ENCODE data around the gene MAP3K21. TPM values are rescaled to one million over a fixed set of nuclear protein-coding genes. Genes with fewer than 3 reads are reported as not detected.

MAP3K21 gene
- total RNA-seq, result 1 to 10 TPM; 2.7 to 4.2 TPM

DNA sequence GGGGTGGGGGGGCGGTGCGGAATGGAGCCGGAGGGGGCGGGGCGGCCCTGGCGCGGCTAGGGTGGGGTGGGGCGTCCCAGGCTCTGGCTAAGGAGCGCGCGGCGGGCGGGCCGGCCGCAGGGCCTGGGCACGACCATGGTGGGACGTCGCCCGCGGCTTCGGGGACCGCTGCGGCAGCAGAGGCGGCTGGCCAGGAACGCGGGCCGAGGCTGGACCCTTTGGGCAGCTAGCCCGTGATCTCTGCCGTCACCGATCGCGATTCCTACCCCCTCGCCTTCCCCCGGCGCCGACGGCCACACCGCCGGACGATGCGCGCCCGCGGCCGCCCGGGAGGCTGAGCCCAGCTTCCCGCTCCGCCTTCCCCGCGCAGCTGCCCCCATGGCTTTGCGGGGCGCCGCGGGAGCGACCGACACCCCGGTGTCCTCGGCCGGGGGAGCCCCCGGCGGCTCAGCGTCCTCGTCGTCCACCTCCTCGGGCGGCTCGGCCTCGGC lies at the start of gene MAP3K21:
TSS of gene MAP3K21 (plus strand) at position 74 of the 491 bp plus-strand sequence. CDS start at position 379, 305 bp downstream.
- Mint-ChIP-seq H3K36me3 (no peaks in the 10 kb centered on the region), H3K27ac (no peak within 1 kb of the TSS), H3K9me3 (no peaks in the 10 kb centered on the region)
- ATAC-seq (peak; percentile 65 to 69), DNase-seq (ENCODE audit: low spot score in 2 of 2) (peak in 1 of 2 donors; percentile 70)

DNA sequence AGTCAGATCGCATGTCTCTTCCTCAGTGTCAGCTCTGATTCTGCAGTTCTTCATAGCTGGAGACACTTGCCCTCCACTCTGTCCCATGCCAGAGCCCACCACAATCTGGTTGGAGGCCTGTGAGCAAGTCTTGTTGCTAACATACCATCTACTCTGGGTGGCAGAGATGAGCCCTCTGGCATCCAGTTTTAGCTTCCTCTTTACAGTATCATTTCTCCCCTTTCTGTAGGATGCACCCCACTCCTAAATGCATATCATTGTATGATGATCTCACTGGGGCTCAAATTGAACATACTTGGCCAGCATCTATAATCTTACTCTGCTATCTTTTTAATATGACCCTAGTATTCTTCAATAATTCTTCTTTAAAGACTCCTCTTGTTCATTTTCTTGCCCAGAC lies 48.9 kb upstream of the MAP3K21 start:
- Mint-ChIP-seq H3K36me3 (peaks cover 8 to 19% of the 10 kb centered on the region in 2 donors), H3K9me3 (no peaks in the 10 kb centered on the region), H3K27ac (peak overlapping the region in 1 of 2 donors; percentile 18)
- DNase-seq (ENCODE audit: low spot score in 2 of 2), result no peak
- no peak for ATAC-seq

DNA sequence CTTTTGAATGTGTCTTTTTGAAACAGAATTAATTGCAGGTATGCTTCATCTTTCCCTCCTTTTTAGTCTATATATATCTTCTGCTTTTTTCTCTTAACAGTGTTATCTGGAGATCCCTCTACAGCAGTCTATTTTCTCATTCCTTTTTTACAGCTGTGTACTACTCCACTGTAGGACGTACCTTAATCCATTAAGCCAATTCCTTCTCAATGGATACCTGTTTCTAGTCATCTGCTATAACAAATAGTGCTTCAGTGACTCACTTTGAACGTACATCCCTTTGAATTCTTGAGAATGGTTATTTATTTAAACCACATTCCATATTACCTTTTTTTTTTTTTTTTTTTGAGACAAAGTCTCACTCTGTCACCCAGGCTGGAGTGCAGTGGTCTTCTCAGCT lies 47.6 kb upstream of the MAP3K21 start:
- no peak for DNase-seq (ENCODE audit: low spot score in 2 of 2)
- ATAC-seq, result no peak
- H3K9me3 Mint-ChIP-seq, result no peaks in the 10 kb centered on the region
- H3K36me3 Mint-ChIP-seq, result peaks cover 0 to 11% of the 10 kb centered on the region in 2 donors
- H3K27ac Mint-ChIP-seq, result no peak overlapping the region

DNA sequence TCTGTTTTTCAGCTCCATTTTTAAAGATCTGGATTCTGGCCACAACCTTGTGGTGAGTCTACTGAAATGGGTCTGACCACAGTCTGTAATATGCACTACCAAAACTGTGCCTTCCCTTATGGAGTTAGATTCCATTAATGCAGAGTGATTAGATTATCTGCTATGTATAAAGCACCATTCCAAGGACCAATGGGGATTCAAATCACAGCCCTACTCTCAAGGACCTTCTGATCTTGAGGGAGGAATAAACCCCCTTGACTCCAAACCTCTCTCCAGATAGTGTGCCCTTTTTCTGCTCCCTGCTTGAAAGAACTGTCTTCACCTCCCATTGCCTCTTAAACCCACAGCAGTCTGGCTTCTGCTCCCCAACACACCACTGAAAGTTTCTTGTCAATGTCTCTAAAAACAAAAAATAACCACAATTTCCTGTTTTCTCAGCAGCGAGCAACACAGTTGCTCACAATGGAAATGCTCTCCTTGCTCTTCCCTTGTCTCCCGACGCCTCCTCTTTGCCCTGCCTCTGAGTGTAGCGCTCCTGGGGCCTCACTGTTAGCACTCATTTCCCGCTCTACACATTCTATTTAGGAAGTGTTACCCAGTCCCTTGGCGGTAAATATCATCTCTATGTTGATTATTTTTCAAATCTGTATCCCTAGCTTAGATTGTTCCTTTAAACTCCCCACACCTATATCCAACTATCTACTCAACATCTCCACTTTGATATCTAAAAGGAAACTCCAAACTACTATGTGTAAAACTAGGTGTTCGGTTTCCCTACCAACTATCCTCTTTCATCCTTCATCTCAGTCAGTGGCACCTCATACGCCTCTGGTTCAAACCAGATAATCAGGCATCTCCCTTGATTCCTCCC lies 45.6 kb upstream of the MAP3K21 start:
- ATAC-seq (peak; percentile 73 to 82), DNase-seq (ENCODE audit: low spot score in 2 of 2) (peak in 1 of 2 donors; percentile 18)
- peaks cover 0 to 6% of the 10 kb centered on the region in 2 donors for H3K36me3 Mint-ChIP-seq
- H3K9me3 Mint-ChIP-seq, result no peaks in the 10 kb centered on the region
- peak overlapping the region; percentile 25 to 44 for H3K27ac Mint-ChIP-seq

DNA sequence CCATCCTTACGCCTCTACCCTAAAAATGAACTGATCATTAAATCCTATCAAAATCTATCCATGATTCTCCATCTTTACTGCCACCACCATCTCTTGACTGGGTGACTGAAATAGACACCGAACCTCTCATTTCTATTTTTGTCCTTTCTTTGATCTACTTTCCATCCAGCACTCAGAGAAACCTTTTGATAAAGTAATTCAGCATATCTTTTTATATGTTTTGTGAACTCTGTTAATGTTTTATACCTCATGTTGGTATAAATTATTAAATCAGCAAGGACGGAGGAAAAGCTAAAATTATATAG lies 45.0 kb upstream of the MAP3K21 start:
- peak overlapping the region; percentile 25 to 44 for H3K27ac Mint-ChIP-seq
- H3K9me3 Mint-ChIP-seq, result peaks cover 0 to 2% of the 10 kb centered on the region in 2 donors
- DNase-seq (ENCODE audit: low spot score in 2 of 2) (no peak), ATAC-seq (peak; percentile 40 to 59)
- H3K36me3 Mint-ChIP-seq, result peaks cover 1 to 2% of the 10 kb centered on the region in 2 donors

DNA sequence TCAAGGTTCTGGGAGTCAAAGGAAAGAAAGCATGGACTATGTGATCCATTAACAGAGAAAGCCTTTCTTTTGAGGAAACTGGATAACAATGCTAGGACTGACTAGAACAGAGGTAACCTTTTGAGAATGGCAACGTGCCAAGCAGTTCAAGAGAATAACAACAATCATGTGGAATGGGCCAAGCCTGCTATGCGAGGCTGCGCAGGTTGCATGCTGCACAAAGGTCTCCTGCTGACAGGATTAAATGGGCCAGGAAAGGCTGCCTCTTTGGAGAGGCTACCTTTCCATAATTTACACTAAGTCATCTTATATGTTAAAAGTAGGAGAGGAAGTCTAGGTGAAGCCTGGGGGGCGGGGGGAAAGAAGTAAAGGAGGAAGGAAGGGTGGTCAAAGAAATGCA lies 37.8 kb upstream of the MAP3K21 start:
- no peak for ATAC-seq
- peaks cover 0 to 5% of the 10 kb centered on the region in 2 donors for H3K9me3 Mint-ChIP-seq
- peaks cover 5 to 26% of the 10 kb centered on the region in 2 donors for H3K36me3 Mint-ChIP-seq
- DNase-seq (ENCODE audit: low spot score in 2 of 2), result no peak
- no peak overlapping the region for H3K27ac Mint-ChIP-seq

DNA sequence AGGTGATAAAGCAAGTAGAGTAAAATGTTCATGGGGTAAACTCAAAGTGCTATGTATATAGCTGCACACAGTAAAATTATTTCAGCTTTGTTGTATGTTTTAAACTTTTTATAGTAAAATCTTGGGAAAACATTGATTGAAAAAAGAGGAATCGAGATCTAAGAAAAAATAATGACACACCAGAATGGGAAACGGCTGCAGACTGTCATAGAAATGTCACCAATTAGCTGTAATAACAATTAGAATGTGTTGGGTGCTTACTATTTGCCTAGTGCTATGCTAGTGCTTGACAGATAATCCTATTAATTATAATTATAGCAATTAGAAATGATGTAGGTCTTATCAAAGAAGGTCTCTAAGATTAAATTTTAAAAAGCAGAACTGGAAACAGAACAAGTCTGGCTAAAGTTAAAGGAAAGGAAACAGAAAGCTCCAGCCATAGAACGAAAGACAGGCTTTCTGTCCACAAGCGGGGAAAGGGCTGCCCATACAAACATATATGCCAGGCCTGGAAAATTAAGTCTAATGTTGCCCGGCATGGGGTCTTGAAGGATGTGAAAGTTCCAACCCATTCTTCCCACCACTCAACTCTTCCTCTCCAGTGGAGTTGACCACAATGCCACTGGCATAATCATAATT lies 37.0 kb upstream of the MAP3K21 start:
- Mint-ChIP-seq H3K9me3 (peaks cover 0 to 5% of the 10 kb centered on the region in 2 donors), H3K27ac (no peak overlapping the region), H3K36me3 (peaks cover 5 to 26% of the 10 kb centered on the region in 2 donors)
- ATAC-seq, result no peak
- DNase-seq (ENCODE audit: low spot score in 2 of 2), result no peak

DNA sequence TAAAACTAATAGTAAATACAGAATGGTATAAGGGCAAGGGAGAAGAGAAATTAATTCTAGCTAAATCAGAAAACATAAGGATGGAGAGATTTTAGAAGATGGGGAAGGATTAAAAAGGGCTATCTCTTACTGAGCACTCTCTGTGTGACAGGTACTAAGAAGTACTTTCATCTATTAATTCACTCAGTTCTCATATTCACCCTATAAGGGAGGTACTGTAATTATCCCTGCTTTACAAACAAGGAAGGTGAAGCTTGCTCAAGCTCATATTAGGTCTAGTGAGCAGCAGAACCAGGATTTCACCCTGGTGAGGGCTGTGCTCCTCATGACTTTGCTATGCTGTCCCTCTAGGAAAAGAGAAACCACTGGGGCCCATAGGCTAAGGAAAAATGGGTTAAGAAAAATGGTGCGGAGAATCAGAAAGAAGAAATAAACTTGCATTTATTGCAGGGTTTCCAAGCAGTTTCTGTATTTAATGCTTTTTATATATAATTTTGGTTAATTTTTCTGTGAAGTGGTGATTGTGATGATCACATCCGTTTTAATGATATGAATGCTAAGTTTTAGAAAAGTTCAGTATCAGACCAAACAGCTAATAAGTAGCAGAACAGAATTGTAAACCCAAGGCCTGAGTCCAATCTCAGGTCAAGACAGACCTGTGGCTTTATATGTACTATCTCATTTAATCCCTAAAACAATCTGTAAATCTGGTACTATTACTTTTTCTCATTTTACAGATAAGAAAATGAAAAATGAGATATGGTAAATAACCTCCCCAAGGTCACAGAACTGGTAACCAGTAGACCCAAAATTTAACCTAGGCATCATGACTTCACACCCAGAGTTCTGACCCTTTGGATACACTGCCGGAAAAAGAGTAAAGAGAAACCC lies 33.7 kb upstream of the MAP3K21 start:
- Mint-ChIP-seq H3K27ac (no peak overlapping the region), H3K36me3 (peaks cover 5 to 13% of the 10 kb centered on the region in 2 donors), H3K9me3 (no peaks in the 10 kb centered on the region)
- no peak for DNase-seq (ENCODE audit: low spot score in 2 of 2)
- no peak for ATAC-seq

DNA sequence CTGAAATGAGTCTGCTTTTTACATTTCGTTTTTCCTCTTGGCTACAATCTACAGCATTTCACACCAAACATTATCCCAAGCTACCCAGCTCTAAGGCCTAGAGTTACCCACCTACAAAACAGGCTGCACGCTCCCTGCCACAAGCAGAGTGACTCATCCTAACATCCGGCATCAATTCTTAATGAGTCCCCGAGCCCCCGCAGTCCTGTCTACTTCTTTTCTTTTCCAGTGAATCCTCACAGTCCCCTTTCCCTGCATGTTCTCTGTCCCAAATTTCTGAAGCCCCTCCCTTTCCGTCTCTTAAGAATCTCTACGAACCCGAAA lies 32.6 kb upstream of the MAP3K21 start:
- ATAC-seq (peak; percentile 79), DNase-seq (ENCODE audit: low spot score in 2 of 2) (peak in 1 of 2 donors; percentile 38)
- Mint-ChIP-seq H3K27ac (peak overlapping the region; percentile 89 to 95), H3K9me3 (no peaks in the 10 kb centered on the region), H3K36me3 (peaks cover 4 to 5% of the 10 kb centered on the region in 2 donors)

DNA sequence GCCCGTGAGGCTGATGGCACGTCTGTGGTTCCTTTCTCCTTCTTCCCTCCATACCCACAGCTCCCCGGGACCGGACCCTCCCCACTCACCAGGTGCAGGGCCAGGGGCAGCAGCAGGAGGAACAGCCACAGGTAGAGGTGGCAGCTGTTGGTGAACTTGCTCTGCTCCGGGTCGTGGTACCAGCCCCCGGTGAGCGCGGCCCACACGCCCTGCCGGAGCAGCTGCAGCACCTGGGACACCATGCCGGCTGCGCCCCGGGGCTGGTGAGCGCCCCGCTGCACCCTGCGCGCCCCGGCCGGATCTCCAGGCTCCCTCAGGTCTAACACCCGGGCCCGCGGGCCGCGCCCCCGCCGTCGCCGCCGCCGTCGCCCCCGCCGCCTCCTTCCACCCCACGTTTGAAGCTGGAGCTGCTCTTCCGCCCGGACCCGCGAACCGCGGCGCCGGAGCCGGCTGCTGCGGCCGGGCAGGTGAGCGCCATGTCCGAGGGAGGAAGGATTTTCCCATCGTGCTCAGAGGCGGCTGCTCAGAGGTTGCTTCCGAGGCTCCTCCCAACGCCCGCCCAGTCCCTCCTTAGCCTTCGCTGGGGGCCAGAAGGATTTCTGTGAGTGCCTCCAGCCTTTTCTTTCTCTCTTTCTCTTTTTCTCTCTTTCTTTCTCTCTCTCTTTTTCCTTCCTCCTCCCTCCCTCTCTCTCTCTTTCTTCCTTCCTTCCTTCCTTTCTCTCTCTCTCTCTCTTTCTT lies 32.1 kb upstream of the MAP3K21 start, which contains the start of gene PCNX2:
TSS of gene PCNX2 (minus strand) at position 489 of the 738 bp plus-strand sequence. CDS start at position 242, 247 bp downstream.
- peaks cover 4 to 5% of the 10 kb centered on the region in 2 donors for H3K36me3 Mint-ChIP-seq
- DNase-seq (ENCODE audit: low spot score in 2 of 2), result peak; percentile 61 to 69
- H3K27ac Mint-ChIP-seq, result peak within 1 kb of the TSS; percentile 89 to 98
- ATAC-seq, result peak; percentile 90 to 92
- H3K9me3 Mint-ChIP-seq, result no peaks in the 10 kb centered on the region

DNA sequence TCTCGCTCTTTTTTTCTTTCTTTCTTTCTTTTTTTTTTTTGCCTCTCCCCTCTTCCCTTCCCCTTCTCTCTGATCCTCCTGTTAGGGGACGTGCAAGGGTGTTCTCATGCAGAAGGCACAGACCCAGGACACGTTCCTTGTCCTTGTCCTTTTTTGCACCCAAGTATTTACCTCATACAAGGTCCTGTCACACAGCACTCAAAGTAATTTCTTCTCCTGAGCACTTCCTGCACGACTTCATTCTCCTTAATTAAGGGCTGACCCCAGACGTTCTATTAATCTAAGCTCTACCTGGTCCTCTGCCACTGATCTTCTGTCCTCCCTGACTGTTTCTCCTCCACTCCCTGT lies 31.6 kb upstream of the MAP3K21 start:
- no peaks in the 10 kb centered on the region for H3K9me3 Mint-ChIP-seq
- H3K36me3 Mint-ChIP-seq, result peaks cover 2 to 5% of the 10 kb centered on the region in 2 donors
- ATAC-seq (no peak), DNase-seq (ENCODE audit: low spot score in 2 of 2) (no peak)
- H3K27ac Mint-ChIP-seq, result peak overlapping the region; percentile 89 to 98

DNA sequence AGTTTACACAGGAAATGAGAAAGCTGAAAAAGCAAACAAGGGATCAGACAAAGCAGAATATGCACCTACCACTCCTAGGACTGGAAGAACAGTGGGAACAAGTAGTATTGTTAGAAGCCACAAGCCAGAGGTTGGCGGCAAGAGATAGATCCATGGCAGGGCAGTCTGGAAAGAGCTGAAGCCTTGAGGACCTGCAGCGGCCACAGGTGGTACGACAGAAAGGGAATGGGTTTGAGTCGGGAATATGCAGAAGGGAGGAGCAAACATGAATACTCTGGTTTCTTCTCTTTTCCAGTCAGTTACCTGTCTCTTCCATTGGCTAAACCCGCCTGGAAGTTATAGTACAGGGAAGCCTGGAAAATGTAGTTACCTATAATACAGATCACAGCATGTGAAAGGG lies 28.1 kb upstream of the MAP3K21 start:
- Mint-ChIP-seq H3K36me3 (peaks cover 0 to 5% of the 10 kb centered on the region in 2 donors), H3K9me3 (no peaks in the 10 kb centered on the region), H3K27ac (no peak overlapping the region)
- DNase-seq (ENCODE audit: low spot score in 2 of 2) (no peak), ATAC-seq (no peak)

DNA sequence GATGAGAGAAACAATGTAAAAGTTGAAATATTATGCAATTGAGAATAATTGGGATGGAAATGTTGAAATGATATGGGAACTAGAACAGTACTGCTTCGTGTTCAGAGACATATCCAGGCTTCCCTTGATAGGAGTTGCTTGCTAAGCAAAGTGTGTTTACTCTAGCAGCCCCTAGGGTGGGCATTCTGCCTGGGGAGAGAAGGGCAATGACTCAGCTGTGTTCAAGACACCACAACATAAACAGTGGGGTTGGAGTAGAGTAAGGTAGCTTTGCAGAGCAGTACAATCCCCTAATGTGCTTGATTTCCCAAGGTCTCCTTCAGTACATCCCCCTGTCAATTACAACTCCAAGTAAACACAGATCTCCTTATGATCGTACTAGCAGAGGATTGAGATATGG lies 27.2 kb upstream of the MAP3K21 start:
- ATAC-seq (no peak), DNase-seq (ENCODE audit: low spot score in 2 of 2) (no peak)
- Mint-ChIP-seq H3K9me3 (no peaks in the 10 kb centered on the region), H3K36me3 (peaks cover 0 to 5% of the 10 kb centered on the region in 2 donors), H3K27ac (no peak overlapping the region)

DNA sequence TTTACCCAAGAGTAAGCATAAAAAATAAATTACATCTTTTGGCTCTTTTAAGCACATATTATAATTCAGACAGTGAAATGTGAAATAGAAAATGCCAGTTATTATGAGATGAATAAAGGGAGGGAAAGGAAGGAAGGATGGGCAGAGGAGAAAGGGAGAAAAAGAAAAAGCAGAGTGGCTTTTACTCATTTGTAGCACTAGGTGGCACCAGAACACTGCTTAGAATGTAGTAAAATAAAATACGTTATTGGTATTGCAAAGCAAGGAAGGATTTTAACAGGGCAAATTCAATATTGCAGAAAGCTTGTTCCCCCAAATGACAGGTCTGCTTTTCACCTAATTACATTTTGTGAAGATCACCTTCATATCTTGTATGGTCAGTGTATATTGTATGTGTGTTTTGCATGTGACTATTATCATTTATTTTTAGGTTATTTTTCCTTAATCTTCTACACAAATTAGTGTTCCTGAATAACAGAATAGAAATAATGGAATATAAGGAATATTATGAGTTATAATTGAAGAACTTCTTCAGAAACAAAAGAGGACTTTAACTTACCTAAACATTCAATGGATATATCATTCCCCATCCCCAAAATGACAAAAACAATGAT lies 22.9 kb upstream of the MAP3K21 start:
- ATAC-seq, result peak in 1 of 2 donors; percentile 54
- Mint-ChIP-seq H3K27ac (no peak overlapping the region), H3K9me3 (no peaks in the 10 kb centered on the region), H3K36me3 (no peaks in the 10 kb centered on the region)
- no peak for DNase-seq (ENCODE audit: low spot score in 2 of 2)

DNA sequence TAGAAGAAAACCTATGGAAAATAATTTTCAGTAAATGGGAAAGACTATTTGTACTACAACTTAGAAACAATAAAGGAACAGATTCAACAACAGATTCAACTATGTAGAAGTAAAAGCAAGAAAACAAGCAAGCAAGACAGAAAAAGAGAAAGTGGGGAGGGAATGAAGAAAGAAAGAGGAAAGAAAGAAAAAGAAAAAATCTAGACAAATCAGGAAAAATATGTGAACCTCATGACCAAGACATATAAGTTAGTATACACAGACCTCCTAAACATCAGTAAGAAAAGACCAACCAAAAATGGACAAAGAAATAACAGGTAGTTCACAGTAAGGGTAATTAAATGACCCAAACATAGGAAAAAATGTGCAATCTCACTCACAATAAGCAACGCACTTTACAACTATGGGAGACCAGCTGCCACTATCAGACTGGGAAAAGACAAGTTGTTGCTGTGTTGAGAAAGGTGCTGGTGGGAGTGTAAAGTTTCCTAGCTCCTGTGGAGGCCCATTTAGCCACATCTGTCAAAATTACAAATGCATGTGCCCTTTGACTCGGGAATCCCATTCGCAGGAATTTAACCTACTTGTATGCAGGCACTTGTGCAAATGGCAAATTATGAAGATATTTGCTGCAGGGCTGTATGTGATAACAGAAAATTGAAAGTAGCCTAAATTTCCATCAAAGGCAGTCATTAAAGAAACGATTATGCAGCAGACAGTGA lies 13.9 kb upstream of the MAP3K21 start:
- DNase-seq (ENCODE audit: low spot score in 2 of 2), result no peak
- Mint-ChIP-seq H3K36me3 (no peaks in the 10 kb centered on the region), H3K27ac (no peak overlapping the region), H3K9me3 (no peaks in the 10 kb centered on the region)
- ATAC-seq, result no peak
